Measurements from ENCODE around the gene TNS4.

The TNS4 gene

DNA sequence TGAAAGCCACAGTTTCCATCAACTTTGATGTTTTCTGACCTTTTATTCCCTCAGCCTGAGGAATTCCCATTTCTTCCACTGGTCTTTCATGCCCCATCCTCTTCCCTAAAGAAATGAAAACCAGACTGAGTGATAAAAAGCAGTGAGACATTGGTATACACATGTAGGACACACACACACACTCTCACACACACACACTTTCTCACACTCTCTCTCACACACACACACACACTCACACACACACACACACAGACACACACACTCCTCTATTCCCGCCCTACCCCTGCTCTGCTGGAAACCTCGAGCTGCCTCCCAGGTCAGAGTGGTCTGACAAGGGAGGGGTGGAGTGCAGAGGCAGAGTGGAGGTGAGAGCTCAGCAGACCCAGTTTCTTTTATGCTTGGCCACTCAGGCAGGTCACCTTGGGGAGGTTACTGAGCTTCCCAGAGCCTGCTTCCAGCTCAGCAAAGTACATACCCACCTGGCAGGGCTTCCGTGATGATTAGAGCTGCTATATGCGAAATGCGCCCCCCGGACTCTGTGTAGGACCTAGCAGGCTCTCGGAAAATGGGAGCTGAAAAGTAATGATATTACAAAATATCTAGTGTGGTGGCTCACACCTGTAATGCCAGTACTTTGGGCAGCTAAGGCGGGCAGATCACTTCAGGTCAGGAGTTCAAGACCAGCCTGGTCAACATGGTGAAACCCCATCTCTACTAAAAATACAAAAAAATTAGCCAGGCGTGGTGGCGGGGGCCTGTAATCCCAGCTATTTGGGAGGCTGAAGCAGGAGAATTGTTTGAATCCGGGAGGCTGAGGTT lies 33.2 kb upstream of the TNS4 start:
- DNase-seq: no peak

DNA sequence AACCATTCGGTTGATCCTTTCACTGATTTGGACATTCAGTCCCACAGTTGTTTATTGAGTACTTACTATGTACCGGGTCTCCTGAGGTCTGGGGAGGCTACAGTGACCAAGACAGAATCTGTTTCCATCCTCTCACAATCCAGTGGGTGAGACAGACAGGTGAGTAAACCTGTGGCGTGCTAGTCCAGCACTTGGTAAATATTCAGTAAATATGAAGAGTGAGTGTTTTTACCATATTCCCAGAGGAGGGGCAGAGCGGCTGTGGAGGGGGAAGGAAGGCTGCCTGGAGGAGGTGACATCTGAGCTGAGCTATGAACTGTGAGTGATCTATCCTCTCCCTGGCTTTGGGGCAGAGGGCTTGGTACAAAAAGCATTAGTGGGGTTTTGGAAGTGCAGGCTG lies 32.5 kb upstream of the TNS4 start:
- DNase-seq: no peak

DNA sequence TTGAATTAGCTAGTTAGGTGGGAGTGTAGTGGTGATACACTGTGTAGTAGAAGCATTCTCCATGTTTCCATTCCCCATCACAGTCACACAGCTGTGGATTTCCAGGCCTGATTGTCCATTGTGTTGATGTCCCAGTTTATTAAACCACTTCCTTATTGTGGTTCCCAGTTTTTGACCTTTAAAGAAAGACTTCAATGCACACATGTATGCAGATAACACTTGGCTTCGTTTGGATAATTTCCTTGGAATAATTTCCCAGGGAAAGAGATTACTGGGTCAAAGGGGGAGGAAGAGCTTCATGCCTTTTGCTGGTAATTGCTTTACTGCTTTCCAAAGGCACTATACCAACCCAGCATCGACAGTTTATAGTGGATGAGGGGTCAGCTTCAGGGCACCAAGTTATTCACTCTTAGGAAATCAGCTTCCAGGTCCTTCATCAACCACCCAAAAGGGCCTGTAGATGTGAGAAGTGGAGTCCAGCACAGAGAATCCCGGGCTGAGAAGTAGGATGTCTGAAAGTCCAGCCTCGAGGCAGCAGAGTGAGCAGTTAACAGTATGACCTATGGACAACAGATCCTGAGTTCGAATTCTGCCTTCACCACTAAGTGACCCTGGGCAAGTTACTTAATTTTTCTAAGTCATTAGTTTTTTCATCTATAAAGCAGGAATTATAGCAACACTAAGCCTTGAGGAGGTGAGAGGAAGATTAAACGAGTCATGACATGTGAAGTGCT lies 31.3 kb upstream of the TNS4 start:
- no peak for DNase-seq

DNA sequence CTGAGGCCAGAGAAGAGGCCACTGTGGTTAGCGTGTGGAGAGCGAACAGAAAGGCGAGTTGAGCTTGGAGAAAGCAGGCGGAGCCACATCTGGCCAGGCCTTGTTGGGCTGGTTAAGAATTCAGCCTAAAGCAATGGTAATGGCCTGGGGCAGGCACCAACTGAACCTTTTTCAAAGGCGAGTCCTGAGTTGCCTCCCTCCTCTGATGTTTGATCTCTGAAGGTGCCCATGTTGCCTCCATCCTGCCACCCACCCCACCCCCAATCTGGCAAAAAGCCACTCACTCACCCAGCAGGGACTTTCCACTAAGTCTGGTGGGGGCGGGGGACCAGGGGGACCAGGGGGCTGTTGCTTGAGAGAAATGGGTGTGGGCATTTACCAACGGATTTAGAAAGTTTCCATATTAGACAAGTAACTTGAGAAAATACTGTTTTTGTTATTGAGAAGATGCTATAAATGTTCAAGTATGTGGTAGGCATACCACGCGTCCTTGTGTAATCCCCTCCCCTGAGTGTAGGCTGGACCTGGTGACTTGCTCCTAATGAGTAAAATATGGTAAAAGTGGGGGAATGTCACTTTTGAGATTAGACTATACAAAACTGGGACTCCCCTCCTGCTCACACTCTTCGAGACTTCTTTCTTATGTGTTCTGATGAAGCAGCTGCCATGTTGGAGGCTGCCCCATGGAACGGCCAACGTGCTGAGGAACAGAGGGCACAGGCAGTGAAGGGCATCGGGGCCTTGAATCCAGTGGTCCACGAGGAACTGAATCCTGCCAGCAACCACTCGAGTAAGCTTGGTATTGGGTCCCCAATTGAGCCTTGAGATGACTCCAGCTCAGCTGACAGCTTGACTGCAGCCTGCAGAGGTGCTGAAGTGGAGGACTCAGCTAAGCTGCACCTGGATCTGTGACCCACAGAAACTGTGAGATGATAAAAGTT lies 29.9 kb upstream of the TNS4 start:
- DNase-seq: peak; percentile 92 to 94

DNA sequence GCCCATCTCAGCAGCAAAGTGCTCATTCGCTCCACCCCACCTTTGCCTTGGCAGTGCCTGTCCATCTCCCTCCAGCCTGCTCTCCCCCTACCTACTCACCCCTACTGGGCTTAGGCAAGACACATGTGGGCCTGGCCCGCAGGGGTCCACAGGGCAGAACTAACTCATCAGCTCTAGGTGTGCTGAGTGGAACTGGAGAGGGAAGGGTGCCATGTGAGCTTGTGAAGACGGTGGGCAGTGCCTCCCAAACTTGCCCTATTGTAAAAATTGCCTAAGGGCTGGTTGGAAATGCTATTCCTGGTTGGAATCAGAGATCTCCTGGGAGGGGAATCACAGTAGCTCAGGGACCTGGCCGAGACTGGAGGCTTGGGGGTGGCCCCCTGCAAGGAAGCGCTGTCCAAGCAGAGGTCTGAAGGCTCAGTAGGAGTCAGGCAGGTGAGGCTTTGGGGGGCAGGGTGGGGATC lies 29.1 kb upstream of the TNS4 start:
- DNase-seq: no peak

DNA sequence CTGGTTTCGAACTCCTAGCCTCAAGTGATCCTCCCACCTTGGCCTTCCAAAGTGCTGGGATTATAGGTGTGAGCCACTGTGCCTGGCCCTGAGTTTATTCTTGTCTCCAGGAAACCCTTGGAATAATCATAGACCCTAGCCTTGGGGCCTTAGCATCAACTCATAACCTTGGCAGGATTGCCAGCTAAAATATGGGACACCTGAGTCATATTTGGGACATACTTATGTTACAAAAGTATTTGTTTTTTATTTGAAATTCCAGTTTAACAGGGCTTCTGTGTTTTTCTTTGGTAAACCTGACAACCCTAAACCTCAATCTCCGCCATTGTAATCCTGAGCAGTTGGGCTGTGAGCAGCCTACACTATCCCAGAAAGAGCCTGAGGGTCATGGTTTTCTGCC lies 28.6 kb upstream of the TNS4 start:
- no peak for DNase-seq

DNA sequence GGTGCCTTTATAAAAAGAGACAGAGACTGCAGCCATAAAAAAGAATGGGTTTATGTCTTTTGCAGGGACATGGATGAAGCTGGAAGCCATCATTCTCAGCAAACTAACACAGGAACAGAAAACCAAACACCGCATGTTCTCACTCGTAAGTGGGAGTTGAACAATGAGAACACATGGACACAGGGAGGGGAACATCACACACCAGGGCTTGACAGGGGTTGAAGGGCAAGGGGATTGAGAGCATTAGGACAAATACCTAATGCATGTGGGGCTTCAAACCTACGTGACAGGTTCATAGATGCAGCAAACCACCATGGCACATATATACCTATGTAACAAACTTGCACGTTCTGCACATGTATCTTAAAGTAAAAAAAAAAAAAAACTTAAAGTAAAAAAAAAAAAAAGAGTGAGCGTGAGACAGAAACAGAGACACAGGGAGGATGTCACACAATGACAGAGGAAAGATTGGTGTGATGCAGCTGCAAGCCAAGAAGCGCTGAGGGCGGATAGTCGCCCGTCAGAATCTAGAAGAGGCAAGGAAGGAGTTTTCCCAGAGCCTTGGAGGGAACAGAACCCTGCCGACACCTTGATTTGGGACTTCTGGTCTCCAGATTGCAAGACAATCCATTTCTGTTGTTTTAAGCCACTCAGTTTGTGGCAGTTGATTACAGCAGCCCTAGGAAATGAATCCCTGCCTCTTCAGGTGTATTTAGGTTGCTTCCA lies 27.4 kb upstream of the TNS4 start:
- no peak for DNase-seq

DNA sequence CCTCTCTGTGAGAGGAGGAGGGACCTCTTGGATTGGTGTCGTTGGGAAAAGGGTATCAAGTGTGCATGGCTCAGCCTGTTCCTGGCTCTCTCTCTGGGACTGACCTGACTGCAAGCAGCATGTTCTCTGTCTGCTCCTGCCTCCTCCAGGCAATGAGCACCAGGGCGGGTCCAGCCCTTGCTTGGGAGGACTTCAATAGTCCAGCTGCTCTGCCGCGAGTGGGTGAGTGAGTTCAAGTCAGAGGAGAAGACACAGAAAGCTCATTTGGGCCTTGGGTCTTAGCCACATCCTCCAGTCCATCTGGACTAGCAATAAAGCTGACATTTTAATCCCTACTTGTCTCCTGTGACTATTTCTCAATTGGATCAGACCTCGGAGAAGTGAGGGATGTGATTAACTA lies 25.2 kb upstream of the TNS4 start:
- DNase-seq: no peak

DNA sequence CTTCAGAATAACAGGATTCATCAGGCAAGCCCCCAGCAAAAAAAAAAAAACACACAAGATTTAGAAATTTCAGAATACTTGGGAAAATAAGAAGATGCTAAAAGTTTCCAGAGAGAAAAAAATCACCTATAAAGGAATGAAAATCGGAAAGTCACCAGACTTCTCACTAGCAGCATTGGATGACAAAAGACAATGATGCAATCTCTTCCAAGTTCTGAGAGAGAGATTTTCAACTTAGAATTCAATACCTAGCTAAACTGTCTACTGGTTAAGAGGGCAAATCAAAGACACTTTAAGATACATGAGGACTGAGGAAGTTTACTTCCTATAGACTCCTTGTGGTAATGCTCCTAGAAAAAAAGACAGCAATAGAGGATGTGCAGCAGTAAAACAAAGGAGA lies 23.9 kb upstream of the TNS4 start:
- no peak for DNase-seq

DNA sequence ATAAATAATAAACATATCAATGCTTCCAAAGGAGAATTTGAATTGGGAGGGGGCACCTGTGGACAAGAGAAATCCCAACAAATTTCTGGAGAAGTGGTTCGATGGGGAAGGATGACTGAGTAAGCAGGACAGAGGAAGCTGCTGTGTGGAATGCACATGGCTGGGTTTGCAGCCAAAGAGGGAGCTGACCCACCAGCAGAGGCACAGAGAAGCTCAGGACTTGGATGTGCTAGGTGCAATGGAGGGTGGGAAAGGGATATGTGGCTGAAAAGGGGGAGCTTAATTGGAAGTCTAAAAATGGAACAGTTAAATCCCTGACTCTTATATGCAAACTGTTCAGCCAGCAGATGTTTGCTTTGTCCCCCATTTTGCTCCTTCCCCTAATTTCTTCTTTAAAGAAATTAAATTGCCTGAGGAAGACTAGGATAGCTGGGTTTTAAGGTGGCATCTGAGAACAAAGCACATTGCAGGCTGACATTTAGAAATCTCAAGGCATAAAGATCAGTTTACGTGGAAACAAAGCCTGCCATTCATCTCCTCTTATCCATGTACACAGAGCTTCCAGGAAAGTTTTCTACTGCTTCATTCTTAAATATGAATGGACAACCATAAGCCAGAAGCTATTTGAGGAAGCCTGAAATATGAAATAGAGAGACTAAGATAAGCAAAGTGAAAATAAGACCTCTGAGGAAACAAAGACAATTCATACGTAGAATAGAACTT lies 23.0 kb upstream of the TNS4 start:
- no peak for DNase-seq

DNA sequence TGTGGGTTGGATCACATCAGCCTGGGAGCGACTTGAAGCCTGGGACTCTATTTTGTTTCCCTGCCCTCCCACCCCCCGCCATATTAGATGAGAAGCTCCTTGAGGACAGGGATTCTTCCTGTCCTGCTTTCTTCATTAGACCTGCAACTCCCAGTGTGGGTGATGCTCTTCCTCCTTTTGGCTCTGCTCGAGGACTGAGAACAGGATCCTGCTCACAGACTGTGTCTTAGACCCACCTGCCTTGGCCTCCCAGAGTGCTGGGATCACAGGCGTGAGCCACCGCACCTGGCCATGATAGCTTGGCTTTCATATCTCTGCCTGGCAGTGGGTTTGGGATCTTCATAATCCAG lies 21.5 kb upstream of the TNS4 start:
- DNase-seq: no peak

DNA sequence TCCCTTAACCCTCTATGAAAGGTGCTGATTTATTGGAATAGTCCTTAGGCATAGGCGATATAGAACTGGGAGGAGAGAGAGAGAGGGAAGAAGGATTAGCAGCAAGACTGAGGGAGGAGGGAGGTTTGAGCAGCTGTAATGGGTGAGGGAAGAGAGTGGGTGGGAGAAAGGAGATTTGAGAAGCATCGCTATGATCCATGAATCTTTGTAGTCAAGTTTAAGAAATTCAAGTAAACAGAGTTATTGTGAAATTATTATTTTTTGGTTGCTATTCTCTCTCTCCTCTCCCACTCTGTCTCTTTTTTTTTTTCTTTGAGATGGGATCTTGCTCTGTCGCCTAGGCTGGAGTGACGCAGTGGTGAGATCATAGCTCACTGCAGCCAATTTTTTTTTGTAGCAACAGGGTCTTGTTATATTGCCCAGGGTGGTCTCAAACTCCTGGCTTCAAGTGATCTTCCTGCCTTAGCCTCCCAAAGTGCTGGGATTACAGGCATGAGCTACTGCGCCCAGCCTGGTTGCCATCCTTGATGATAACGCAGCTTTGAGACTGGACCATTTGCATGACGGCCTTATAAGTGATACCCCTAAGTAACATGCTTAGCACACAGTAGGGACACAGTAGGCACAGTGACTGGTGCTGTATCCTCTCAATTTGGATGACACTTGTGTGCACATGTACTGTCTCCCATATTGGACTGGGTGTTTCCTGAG lies 21.0 kb upstream of the TNS4 start:
- DNase-seq: no peak

DNA sequence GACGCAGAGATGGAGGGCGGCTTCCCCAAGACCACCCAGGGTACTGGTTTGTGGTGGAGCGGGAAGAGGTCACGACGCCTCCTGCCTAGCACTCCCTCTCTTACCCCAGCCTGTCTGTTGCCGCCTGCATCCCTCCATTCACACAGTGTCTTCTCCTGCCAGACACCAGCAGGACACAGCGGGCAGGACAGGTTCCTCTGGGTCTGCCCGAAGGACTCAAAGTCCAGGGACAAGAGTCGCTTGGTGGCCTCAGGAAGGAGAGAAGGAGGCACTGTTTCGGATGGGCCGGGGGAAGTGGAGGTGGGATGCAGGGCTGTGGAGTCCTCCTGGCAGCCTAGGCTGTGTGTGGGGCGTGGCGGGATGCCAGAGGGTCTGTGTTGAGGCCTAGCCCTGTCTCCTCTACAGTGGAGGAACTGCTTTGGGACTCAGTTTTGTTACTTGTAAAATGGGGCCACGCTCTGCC lies 19.6 kb upstream of the TNS4 start:
- DNase-seq: no peak

DNA sequence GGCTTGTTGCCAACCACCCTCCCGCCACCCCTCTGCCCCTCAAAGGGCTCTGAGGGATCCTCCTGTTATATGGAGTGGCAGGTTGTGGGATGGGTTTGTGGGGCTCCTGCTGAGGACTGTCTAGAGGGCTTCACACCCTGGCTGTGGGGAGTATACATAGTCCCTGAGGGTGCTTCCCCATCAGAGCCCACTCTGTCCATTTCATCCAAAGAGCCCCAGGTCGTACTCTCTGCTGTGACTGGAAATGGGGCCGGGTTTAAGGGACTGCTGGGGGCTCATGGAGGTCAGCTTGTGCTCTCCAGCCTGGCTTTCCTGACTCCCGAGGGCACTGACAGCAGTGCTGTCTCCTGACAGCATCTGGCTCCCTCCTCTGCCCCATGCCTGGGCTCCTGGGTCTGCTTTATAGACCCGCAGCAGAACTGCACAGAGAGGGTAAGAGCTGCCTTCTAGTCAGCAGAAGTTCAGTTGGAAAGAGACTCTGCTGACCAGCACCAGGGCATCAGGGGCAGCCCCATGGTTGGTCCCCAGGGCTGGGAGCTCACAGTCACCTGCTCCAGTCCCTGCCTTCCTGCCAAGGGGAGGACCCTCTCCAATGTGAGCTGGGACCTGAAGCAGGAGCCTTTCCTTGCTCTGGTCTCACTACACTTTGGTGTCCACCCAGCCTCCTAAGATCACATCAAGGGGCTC lies 17.8 kb upstream of the TNS4 start:
- no peak for DNase-seq

DNA sequence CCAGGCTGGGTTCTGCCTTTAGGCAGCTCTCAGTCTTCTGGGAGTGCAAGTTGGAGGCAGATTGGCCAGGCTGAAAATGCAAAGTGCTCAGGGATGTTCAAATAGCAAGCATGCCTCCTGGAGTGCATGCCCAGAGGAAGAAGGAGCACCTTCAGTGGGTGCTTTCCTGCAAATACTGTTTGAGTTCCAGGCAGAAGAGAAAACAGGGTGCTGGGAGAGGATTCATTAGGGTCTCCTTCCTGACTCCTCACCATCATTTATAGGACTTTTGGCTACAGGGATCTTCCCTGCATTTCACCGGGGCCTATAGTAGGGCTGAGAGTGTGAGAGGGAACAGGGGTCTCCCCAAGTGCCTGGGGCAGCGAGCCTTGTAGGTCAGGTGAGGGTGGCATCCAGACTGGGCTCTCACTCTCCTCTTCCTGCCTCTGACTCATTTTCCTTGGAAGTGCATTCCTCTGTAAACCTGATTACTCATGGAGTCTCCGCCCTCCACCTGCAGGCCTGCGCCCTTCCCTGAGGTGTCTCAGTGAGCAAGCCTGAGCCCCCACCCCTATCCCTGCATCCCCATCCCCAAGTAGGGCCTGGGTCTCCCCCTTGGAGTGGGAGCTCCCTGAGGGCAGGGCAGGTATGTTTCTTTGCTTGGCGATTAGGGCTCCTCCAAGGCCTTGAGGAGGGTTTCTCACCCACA lies 17.1 kb upstream of the TNS4 start:
- DNase-seq: no peak

DNA sequence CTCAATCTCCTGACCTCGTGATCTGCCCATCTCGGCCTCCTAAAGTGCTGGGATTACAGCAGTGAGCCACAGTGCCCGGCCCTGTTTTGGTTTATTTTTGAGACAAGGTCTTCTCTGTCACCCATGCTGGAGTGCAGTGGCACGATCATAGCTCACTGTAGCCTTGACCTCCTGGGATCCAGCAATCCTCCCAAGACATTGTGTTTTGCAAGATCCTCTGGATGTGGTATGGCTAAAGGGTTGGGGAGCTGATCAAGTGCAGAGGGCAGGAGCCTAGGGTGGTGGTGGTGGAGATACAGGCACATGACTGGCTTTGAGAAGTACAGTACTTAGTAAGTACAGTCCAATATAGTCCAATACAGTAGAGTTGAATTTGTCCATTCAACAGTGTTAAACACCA lies 16.6 kb upstream of the TNS4 start:
- DNase-seq: no peak

DNA sequence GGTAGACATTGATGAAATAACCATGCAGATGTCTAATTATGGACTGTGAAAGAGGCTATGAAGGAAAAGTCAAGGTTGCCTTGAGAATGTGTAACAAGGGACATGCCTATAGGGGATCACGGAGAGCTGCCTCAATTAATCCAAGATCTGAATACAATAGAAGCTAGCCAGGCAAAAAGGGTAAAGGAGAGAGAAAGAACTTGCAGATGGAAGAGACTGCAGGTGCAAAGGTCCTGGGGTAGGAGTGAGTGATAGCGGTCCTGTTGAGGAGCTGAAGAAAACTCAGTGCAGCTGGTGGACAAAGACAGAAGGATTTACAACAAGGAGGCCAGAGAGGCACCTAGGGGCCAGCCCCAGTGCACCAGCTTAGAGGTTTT lies 15.9 kb upstream of the TNS4 start:
- DNase-seq: no peak

DNA sequence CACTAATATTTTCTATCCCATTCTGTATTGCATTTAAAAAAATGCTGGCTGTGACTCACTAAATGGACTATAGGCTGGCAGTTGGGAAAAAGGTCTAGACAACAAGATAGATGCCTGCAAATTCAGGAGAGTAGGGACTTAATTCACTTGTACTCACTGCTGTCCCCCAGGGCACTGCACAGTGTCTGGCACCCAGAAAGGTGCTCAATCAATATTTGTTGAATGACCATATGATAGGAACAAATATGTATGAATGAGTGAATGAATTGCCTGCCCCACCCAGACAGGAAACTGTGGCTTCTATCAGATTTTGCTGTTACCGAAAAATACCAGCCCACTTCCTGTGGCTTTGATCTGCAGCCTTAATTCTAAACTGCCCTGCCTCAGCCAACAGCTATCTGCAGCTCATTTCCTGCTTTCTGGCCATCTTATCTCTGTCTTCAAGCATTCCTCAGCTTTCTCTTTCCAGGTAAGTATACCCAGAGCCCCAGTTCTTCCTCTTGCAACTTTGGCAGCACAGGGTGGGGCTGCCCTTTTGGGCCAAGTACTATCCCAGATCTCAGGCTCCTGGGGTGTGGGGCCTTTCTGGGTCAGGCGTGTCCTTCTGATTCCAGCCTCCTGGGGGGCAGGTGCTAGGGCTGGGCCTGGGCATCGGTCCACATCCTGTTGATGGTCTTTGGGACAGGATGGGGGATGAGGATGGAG lies 15.3 kb upstream of the TNS4 start:
- DNase-seq: peak; percentile 47 to 66

DNA sequence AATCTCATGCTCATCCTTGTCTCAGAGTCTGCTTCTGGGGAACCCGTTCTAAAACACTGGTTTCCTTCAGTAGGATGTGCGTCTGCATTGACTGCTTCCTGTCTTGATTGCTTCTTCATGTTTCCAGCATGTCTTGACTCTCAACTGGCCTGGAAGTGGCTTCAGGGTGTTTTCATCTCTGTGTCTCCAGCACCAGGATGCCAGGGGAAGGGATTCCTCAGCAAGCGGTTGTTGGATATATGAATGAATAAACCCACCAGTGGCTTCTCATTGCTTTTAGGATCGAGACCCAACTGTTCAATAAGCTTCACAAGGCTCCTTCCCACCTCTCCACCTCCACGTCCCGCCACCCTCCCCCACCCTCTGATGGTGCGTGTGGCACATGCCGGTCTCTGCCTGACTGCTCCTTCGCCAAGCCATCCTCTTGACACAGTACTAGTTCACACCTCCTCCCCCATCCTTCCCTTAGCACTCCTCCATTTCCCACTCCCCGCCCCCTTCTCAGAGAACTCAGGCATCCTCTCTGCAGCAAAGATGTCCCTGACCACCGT lies 14.1 kb upstream of the TNS4 start:
- peak; percentile 58 to 59 for DNase-seq

Measured in activated CD4-positive, alpha-beta T cell treated with anti-CD3 and anti-CD28 coated beads, Interleukin-2, amount 50 U/mL, for 48 hours (primary cell).